ENCODE data around the gene MPRIP.

The MPRIP gene

DNA sequence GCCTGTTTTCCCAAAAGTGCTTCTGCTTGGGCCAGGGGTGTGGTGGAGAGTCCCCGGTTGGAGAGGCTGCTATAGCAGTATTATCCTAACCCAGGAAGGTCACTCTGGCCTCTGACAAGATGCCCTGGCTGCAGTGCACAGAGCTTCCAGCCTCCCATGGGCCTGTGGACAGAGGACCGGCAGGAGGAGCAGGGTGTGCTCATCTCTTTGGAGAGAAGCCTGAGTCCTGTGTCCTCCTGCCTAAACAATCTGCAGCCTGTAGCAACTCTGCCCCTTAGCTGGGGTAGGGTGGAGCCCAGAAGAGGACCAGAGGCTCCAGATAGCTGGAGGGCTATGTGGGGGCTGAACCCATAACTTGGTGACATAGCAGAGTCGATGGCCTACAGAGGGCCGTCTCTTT is 78.0 kb downstream of the MPRIP start:
- TF ChIP-seq, protein P1, sequence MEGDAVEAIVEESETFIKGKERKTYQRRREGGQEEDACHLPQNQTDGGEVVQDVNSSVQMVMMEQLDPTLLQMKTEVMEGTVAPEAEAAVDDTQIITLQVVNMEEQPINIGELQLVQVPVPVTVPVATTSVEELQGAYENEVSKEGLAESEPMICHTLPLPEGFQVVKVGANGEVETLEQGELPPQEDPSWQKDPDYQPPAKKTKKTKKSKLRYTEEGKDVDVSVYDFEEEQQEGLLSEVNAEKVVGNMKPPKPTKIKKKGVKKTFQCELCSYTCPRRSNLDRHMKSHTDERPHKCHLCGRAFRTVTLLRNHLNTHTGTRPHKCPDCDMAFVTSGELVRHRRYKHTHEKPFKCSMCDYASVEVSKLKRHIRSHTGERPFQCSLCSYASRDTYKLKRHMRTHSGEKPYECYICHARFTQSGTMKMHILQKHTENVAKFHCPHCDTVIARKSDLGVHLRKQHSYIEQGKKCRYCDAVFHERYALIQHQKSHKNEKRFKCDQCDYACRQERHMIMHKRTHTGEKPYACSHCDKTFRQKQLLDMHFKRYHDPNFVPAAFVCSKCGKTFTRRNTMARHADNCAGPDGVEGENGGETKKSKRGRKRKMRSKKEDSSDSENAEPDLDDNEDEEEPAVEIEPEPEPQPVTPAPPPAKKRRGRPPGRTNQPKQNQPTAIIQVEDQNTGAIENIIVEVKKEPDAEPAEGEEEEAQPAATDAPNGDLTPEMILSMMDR (IDR thresholded peaks at IDR 0.05; ENCODE audit: low read depth, low read length): no peak
- no peak overlapping the region for H3K4me3 ChIP-seq (replicated peaks in 1 of 2; ENCODE audit: low read depth in 2 of 2, low read length in 2 of 2)
- DNase-seq (ENCODE audit: low read depth in 2 of 2): no peak

GRCh38 chr17:17120701-17121100 is 78.4 kb downstream of the MPRIP start:
- TF ChIP-seq, protein P1 (IDR thresholded peaks at IDR 0.05; ENCODE audit: low read depth, low read length): no peak
- DNase-seq (ENCODE audit: low read depth in 2 of 2): peak in 1 of 2 donors; percentile 54
- H3K4me3 ChIP-seq (replicated peaks in 1 of 2; ENCODE audit: low read depth in 2 of 2, low read length in 2 of 2): no peak overlapping the region

DNA sequence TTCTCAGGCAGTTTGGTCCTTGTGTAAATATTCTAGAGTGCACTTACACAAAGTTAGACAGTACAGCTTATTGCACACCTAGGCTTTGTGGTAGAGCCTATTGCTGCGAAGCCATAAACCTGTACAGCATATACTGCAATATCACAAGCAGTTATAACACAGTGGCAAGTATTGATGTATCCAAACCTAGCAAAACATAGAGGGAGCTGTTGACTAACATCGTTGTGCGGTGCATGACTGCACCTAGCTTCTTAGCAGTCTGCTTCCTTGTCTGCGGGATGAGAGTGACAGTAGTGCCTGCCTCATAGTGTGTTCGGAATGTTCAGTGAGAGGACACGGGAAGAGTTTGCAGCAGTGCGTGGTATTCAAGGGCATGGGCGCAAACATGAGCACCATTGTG is 78.9 kb downstream of the MPRIP start:
- TF ChIP-seq, protein P1 (IDR thresholded peaks at IDR 0.05; ENCODE audit: low read depth, low read length): no peak

DNA sequence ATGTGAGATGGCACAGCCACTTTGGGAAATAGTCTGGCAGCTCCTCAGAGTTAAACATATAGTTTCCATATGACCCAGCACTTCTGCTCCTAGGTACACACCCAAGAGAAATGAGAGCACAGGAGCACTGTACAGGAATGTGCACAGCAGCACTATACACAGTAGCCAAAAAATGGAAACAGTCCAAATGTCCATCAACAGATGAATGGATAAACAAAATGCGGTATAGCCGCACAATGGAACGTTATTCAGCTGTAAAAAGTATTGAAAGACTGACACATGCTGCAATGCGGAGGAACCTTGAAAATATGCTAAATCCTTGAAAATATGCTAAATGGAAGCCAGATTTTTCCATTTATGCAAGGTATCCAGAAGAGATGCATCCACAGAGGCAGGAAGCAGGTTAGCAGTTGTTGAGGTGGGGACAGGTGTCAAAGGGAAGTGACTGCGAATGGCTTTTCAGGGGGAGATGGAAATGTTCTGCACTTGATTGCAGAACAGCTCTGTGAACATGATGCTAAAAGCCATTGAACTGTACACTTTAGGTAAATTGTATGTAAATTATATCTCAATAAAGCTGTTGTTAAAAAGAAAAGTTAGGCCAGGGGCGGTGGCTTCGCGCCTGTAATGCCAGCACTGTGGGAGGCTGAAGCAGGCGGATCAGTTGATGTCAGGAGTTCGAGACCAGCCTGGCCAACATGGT is 80.7 kb downstream of the MPRIP start:
- H3K4me3 ChIP-seq (replicated peaks in 1 of 2; ENCODE audit: low read depth in 2 of 2, low read length in 2 of 2): no peak overlapping the region
- TF ChIP-seq, protein P1 (IDR thresholded peaks at IDR 0.05; ENCODE audit: low read depth, low read length): no peak
- no peak for DNase-seq (ENCODE audit: low read depth in 2 of 2)

More for the DNA sequence above, 78.9 kb downstream of the MPRIP start:
- DNase-seq (ENCODE audit: low read depth in 2 of 2): no peak
- H3K4me3 ChIP-seq (replicated peaks in 1 of 2; ENCODE audit: low read depth in 2 of 2, low read length in 2 of 2): no peak overlapping the region

DNA sequence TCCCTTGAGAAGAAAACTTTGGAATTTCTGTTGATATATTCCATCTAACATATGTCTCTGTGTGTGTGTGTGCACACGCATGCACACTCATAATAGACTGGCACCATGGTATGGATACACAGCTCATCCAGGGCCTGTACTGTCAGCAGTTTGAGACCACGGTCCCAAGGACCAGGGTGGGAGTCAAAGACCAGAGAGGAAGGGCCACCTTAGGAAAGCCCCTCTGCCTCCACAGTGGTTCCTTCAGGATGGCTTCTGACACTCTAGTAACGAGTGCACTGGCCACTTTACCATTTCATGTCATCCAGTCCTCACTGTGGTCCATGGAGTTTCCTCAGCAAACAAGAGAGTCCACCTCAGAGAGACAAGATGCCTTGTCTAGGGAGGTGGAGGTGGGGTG is 82.1 kb downstream of the MPRIP start:
- H3K4me3 ChIP-seq (replicated peaks in 1 of 2; ENCODE audit: low read depth in 2 of 2, low read length in 2 of 2): no peak overlapping the region
- no peak for DNase-seq (ENCODE audit: low read depth in 2 of 2)
- TF ChIP-seq, protein P1 (IDR thresholded peaks at IDR 0.05; ENCODE audit: low read depth, low read length): no peak

DNA sequence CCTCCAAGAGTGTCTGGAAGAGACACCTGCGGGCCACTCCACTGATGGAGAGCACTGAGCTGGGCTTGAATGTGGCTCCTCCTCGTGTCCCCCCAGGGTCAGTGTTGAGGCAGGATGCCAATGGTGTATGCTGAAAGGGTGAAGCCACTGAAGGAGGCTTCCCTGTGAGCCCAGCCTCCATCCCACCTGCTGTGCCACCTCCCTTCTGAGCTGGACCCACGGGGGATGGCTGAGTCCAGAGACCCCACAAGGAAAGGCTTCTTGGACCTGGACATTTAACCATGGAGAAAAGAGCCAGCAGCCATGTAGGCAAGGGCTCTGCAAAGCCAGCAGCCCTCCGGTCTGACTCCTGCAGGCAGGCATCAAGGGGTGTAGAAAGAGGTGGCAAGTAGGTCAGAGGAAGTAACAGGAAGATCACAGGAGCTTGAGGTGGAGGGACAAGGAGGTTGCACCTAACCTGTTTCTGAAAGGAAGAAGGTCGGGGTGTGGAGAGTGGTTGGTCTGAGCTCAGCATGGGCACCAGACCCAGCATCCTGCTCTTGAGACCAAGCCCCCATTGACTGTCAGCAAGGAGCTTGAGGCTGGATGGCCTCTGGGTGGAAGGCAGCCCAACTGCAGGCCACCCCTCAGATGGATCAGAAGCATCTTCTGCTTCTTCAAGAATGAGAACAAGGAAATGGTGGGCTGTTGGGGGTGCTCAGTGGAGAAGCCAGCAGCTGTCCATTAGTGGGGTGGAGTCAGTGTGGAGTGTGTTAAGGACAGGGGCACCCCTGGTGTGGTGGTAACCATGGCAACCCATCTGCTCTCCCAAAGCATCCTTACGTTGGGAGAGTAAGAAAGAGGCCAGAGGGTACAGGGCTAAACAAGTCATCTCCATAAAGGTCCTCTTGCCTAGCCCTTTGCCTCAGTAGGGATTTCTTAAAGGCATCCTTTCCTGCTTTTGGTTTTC is 83.2 kb downstream of the MPRIP start:
- no peak overlapping the region for H3K4me3 ChIP-seq (replicated peaks in 1 of 2; ENCODE audit: low read depth in 2 of 2, low read length in 2 of 2)
- TF ChIP-seq, protein P1 (IDR thresholded peaks at IDR 0.05; ENCODE audit: low read depth, low read length): no peak
- DNase-seq (ENCODE audit: low read depth in 2 of 2): no peak

Measured in cardiac fibroblast (primary cell).